ENCODE data around the gene DOC2B. TPM values are rescaled to one million over a fixed set of nuclear protein-coding genes. Genes with fewer than 3 reads are reported as not detected.

The DOC2B gene
- total and polyA plus RNA-seq, 2 of the 8 experiments (the other 6 are each of a cell fraction or from before 2014, with no cell fraction given): 1.3 to 3.3 TPM

GRCh38 chr17:155576-155975, 25.9 kb downstream of the DOC2B start:
- Histone ChIP-seq H3K27me3 (replicated peaks in 1 of 4; ENCODE audit: control insufficient read depth in 3 of 4, extremely low read depth in 1 of 4, insufficient read depth in 3 of 4, low read length in 3 of 4) (no peaks in the 10 kb centered on the region), H2AFZ (ENCODE audit: low read length) (no peak overlapping the region), H3K14ac (ENCODE audit: insufficient read length) (no peak overlapping the region), H3K56ac (replicated peaks; ENCODE audit: insufficient read length, low read depth, low read length) (no peak overlapping the region), H4K91ac (replicated peaks; ENCODE audit: insufficient read length, low read length) (no peak overlapping the region), H3K4ac (replicated peaks; ENCODE audit: insufficient read length, low read depth, low read length) (no peak overlapping the region), H3K9ac (replicated peaks in 1 of 4; ENCODE audit: extremely low read depth in 1 of 4, low read depth in 3 of 4, low read length in 3 of 4) (no peak overlapping the region), H3K27ac (ENCODE audit: low read depth, low read length) (no peak overlapping the region), H3K23ac (ENCODE audit: insufficient read length) (no peak overlapping the region), H3K79me2 (ENCODE audit: control insufficient read depth in 1 of 2, insufficient read depth in 2 of 2, low read length in 2 of 2) (no peaks in the 10 kb centered on the region), H3K9me3 (ENCODE audit: insufficient read depth in 2 of 2, low read depth in 1 of 2, low read length in 1 of 2) (no peaks in the 10 kb centered on the region; a peak in 1 of 4 replicates), H3K36me3 (ENCODE audit: control insufficient read depth in 2 of 4, insufficient read depth in 4 of 4, low read length in 3 of 4) (no peaks in the 10 kb centered on the region), H4K20me1 (replicated peaks in 1 of 2; ENCODE audit: control insufficient read depth in 1 of 2, insufficient read depth in 2 of 2, low read length in 2 of 2) (peaks cover 0 to 2% of the 10 kb centered on the region in 2 experiments), H3K4me2 (ENCODE audit: insufficient read depth in 1 of 2, low read depth in 2 of 2, low read length in 2 of 2) (no peak overlapping the region), H2BK20ac (ENCODE audit: low read length) (no peak overlapping the region), H3K4me3 (ENCODE audit: extremely low read depth in 1 of 4, insufficient read depth in 2 of 4, low read depth in 3 of 4, low read length in 4 of 4) (no peak overlapping the region), H4K5ac (ENCODE audit: insufficient read length, low read depth, low read length) (no peak overlapping the region), H4K8ac (ENCODE audit: extremely low read depth, insufficient read depth, low read length) (no peak overlapping the region; the same call in 1 of the 2 replicates), H3K79me1 (ENCODE audit: low read depth, low read length) (no peaks in the 10 kb centered on the region), H2BK5ac (ENCODE audit: low read depth, low read length) (no peak overlapping the region), H2AK5ac (ENCODE audit: low read depth, low read length) (no peak overlapping the region), H2BK12ac (ENCODE audit: low read depth, low read length) (no peak overlapping the region), H3K4me1 (replicated peaks in 1 of 4; ENCODE audit: control insufficient read depth in 3 of 4, insufficient read depth in 4 of 4, low read length in 3 of 4) (no peaks in the 10 kb centered on the region), H2BK120ac (replicated peaks; ENCODE audit: low read depth, low read length) (no peak overlapping the region), H3K23me2 (ENCODE audit: low read depth, low read length) (no peaks in the 10 kb centered on the region), H3K18ac (ENCODE audit: extremely low read depth, low read length) (no peak overlapping the region), H2BK15ac (ENCODE audit: low read length) (no peak overlapping the region)
- CTCF ChIA-PET (ENCODE audit: partially characterized antibody): interaction anchor here (0.6 to 1.4 kb wide), 5 partner anchors 8 to 155 kb away, joined by 3 to 4 read pairs (median 3); no protein-coding TSS in a partner anchor
- POLR2A ChIA-PET (ENCODE audit: partially characterized antibody): no interaction called here
- DNase-seq (ENCODE audit: low read depth in 1 of 2, low spot score in 2 of 2): no peak
- TF ChIP-seq SIRT6 (IDR thresholded peaks at IDR 0.05; ENCODE audit: low read length) (no peak), EGR1 (IDR thresholded peaks at IDR 0.05; ENCODE audit: borderline replicate concordance, low read depth, low read length) (no peak), NANOG (IDR thresholded peaks at IDR 0.05; ENCODE audit: insufficient read depth, low read depth, low read length, poor library complexity, severe bottlenecking) (no peak), SP2 (IDR thresholded peaks at IDR 0.05; ENCODE audit: low read length) (no peak)
- WGBS, 2 experiments (ENCODE audit: extremely low coverage in 1 of 2, insufficient coverage in 1 of 2, insufficient read length in 1 of 2, insufficient replicate concordance in 2 of 2, low coverage in 1 of 2, low lambda C conversion rate in 2 of 2, missing lambda C conversion rate in 1 of 2): 88% methylated on average over 7 of the region's 7 CpGs; no CpG with 5 or more reads in 1 of the 2 experiments
- no peak for FAIRE-seq

Measured in H1 (cell line).